GM19193 (cell line): ENCODE results near the gene FASTK.

ENCODE experiments used
- POLR2A ChIP-seq: IDR thresholded peaks from 4 replicates; pipeline ENCODE4 v1.6.1; 2011; ENCODE audit not compliant: insufficient read depth, insufficient read length; ENCODE audit errors: extremely low read depth

Gene FASTK, protein sequence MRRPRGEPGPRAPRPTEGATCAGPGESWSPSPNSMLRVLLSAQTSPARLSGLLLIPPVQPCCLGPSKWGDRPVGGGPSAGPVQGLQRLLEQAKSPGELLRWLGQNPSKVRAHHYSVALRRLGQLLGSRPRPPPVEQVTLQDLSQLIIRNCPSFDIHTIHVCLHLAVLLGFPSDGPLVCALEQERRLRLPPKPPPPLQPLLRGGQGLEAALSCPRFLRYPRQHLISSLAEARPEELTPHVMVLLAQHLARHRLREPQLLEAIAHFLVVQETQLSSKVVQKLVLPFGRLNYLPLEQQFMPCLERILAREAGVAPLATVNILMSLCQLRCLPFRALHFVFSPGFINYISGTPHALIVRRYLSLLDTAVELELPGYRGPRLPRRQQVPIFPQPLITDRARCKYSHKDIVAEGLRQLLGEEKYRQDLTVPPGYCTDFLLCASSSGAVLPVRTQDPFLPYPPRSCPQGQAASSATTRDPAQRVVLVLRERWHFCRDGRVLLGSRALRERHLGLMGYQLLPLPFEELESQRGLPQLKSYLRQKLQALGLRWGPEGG

DNA sequence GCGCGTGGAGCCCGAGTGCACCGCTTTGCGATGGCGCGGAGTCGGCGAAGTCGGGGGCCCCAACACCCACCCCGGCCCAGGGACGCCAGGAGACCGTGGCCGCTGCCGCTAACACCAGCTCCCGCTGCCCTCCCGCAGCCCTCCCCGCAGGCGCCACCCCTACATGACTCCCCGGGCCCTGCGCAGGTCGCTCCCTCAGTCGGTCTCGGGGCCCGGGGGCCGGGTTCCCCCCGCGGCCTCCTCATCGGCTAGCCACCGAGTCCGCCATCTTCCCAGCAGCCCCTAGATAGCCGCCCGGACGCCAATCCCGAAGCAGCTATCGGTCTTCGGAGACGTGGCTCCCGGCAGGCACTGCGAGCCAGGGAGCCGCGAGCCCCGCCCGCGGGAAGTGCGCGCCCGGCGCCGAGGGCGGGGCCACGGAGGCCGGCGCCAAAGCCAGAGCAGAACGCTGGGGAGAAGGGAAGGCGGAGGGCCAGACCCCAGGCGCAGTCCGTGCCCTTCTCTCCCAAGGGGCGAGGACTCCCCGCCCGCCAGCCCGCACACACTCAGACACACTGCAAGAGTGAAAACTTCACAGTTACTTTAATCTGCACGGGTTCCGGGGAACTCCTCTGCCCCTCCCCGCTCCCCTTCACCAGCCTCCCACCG is at the start of gene FASTK:
TSS of gene FASTK (minus strand) at position 288 of the 648 bp plus-strand sequence. CDS start at position 245, 43 bp downstream.
- TF ChIP-seq POLR2A = peak; percentile 89

DNA sequence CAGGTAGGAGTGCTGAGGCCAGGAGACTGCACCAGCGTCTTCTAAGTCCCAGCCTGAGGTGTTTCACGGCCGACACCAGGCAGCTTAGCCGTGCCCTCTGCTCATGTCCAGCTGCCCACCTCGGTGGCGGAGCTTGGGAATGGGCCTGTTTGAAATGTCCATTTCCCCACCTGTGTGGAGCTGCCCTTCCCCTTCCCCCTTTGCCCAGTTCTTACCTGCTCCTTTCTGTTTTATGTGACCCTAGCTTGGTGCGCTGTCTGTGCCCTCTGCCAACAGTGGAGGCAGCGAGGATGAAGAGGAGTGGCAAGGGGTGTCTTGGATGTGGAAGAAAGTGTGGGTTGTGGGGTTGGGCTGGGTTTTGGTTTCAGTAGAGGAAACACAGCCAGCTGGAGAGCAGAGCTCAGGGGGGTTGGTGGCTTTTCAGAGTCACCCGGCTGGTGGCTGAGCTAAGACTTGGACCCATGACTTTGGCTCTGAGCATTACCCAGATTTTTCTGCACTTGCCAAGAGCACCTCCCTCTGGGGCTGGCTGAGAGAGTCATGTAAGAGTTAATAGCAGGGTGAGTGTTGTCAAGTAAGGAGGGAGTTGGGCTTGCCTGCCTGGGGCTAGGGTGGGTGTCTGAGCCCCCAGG is 49.5 kb upstream of the FASTK start:
- no peak for TF ChIP-seq POLR2A

DNA sequence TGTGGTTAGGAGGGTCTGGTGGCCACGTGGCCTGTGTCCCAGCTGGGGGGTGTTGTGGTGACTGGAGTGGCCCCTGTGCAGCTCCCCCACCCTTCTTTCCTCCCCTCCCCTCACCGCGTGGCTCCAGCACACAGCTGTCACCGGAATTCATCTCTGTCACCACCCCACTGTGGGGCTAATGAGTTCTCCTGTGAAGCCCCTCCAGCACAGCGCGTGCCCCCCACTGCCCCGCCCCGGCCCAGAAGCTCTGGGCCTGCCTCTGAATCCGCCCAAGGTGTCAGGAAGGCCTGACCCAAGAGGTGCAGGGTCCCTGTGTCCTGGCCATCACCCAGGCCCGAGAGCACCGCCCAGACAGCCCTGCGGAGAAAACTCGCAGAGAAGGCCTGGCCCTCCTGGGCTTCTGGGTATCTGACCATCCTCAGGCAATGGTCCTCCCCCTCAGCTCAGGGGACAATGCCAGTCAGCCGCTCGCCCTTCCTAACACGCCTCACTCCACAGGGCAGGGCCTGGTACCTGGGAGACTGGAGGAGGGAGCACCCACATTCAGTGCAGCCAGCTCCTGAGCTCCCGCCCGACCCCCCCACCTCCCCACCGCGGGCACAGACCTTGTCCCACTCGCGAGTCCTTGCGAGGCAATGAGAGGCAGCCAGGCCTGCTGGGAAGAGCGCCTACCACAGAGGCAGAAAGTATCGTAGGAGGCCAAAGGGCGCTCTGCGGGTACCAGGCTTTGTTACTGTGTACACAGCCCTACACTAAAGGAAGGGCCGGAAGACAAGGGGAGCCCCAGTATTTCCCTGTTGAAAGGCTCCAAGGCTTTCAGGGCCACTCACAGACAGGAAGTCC is 48.7 kb upstream of the FASTK start:
- no peak for TF ChIP-seq POLR2A

DNA sequence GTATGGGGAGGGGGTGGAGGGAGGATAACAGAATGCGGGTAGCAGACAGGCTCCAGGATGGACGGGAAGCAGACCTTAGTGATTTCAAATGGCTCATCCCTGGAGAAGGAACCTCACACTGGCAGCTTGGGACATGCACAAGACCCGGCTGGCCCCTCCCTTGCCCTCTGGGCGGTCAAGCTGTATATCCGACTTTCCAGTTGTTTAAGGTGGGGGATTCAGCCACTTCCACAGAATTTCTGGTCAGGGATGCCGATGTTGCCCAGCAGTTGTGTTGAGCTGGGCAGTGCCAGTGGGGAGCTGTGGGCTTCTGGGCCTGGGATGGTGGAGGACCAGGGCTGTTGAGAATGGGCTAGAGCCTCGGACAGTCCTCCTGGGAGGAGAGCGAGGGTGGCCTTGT is 48.1 kb upstream of the FASTK start:
- TF ChIP-seq POLR2A = no peak

DNA sequence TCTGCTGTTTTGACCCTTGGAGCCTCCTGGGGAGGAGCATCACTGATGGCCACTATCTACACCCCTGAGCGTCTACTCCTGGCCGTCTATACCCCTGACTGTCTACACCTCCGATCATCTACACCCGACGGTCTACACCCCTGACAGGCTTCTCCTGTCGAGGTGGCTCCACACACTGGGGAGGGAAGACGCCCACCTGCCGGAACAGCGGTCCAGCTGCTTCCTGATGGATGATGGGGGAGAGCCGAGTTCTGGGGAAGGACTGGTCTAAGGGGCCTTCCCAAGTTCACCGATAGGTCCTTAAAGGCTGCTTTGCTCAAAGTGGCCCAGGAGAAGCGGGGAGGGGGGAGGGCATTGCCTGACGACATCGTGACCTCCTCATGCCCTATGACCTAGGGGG is 47.5 kb upstream of the FASTK start:
- no peak for TF ChIP-seq POLR2A

DNA sequence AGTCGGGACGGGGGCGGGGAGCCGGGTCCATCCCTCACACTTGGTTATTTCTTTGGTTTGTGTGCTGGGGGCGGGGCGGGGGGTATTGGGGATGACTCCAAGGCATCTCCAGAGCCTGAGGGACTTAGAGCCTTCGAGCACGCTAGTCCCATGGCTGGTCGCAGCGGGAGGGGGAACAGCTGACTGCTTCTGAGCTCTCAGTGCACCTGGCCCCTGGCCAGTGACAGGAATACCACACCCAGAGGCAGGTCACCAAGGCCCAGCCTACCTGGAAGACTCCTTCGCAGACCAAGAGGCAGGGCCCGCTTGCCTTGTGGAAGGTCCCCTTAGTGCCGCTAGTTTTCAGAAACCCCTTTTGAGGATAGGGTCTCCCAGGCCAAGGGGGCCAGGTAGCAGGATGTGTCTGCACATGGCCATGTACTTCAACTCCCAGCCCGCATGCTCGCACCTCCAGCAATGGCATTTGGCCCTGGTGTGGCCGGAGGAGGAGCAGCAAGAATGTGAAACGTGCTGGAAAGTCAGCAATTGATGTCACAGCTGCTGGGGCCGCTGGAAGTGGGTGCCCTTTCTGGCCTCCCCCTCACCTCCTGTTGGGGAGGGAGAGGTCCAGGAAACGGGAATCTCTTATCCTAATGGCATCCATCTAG is 46.0 kb upstream of the FASTK start:
- TF ChIP-seq POLR2A = no peak

DNA sequence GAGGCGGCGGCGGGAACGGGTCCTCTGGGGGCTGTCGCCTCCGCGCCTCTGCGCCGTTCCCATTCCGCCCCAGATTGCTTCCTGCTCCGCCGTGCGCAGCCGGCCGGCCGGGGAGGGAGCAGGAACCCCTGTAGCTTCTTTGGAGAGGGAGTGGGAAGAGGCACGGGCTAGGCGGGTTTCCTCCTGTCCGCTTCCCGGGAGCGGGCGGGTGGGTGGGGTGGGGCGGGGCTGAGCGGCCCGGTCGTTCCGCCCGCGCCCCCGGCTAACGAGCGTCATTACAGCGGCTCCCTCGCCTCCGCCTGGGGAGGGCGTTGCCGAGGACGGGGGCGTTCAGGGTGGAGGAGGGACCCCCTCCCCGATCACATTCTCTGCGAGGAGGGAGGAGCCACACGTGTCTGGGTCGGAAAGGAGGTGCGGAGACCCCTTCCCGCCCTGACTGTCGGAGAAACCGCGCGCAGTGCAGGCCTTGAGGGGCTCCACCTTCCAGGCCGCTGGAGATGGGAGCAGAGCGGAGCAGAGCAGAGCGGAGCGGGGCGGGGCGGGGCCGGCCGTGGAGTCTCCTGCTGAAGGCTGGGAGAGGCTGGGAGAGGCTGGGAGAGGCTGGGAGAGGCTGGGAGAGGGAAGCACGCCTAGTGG is 45.4 kb upstream of the FASTK start:
- TF ChIP-seq POLR2A = no peak

DNA sequence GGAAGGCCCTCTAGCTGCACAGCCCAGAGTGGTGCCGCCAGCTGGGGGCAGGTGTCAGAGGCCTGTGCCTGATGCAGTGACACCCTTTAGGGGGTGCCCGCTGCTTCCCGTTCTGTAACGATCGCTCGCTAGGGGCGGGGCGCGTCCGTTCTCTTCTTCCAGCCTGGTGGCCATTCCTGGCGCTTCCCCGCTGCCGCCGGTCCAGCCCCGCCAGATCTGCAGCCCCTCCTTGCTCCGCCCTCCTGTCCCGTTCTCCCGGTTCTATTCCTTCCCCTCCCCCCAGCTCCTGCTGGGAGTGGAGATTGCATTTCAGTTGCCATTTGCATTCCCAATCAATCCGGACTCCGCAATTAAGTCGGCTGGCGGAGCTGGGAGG is 44.8 kb upstream of the FASTK start:
- TF ChIP-seq POLR2A = no peak

DNA sequence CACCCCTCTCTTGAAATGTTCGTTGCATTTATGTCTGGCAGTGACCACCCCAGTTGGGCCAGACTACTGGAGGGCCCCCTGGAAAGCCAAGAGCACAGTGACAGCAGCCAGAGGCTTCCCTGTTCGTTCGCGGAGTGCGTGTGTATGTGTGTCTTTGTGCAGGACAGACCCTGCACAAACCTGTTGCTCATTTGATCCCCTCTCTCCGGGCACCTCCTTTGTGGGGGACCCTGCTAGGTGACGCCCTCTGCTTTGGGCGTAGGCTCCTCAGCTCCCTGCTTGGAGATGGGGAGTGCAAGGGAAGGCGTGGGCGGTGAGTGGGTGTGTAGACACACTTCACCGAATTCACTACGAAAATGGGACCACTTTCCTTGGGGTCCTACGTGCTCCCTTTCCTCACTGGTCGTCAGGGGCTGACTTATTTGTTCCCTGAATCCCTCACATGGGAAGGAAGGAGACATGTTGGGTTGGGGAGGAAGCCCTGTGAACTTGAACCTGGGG is 44.3 kb upstream of the FASTK start:
- TF ChIP-seq POLR2A = no peak

DNA sequence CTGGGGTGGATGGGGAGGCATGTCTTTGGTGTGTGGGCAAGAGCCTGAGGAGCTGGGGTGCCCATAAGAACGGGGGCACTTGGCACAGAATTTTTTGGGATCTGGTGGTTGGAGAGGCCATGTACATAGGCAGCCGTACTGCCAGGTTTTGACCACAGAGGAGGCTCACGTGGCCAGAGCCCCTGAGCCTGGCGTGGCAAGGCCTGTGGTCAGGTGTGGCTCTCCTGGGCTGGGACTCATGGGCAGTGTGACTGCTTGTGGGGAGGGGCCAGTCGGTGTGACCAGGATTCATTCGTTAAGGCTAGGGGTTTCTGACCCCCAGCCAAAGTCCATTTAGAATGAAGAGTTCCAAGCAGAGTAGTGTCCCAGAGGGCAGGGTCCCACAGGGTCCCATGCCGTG is 43.9 kb upstream of the FASTK start:
- no peak for TF ChIP-seq POLR2A

DNA sequence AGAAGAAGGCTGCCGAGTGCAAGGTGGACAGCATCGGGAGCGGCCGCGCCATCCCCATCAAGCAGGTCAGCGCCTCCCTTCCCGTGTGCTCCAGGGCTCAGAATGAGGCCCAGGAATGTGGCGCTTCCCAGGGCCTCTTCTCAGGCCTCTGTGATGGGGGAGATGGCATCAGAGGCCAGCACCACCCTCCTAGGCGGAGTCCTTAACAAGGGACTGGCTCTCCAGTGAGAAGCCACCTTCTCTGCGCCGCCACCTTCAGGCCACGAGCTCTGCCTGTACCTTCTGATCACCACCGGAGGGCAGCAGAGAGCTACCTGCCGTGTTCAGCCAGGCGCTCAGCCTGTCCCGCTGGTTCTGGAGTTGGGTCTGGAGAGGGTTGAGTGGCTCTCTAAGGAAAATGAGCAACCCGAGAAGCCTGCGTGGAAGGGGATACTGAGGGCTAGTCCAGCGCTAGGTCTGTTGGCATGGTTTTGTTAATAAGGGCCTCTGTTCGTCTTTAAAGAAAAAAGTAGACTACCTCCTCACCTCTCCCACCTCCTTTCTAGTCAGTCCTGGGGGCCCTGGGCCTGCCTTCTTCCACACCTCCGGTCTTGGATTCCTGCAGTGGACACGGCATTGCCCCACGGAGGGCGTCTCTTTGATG is 43.3 kb upstream of the FASTK start:
- TF ChIP-seq POLR2A = no peak

DNA sequence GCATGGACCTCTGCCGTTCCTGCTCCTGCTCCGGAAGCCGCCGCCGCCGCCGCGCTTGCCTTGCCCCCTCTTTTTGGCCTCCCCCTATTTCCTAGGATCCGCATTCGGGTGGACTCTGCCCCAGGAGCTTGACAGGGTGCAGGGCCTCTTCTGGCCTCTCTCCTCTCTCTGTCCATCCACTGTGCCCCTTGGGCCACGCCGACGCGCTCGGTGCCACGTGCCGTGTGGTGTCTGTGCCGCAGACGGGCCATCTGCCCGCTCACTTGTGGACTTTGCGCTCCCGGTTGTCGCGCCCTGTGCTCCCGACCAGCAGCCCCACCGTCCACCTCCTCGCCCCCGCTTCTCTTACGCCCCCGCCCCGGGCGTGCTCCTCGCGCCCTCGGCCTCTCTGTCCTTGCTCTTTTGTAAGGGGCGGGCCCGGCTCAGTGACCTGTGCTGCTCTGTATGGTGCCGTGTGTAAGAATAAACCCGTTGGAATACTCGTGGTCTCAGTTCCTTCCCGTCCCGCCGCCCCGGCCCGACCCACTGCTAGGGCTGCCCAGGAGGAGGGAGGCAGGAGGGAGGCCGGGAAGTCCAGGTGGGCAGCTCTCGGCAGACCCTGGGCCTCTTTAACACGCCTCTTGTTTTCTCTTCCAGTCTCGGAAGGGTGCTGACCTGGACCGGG is 42.7 kb upstream of the FASTK start:
- TF ChIP-seq POLR2A = no peak

DNA sequence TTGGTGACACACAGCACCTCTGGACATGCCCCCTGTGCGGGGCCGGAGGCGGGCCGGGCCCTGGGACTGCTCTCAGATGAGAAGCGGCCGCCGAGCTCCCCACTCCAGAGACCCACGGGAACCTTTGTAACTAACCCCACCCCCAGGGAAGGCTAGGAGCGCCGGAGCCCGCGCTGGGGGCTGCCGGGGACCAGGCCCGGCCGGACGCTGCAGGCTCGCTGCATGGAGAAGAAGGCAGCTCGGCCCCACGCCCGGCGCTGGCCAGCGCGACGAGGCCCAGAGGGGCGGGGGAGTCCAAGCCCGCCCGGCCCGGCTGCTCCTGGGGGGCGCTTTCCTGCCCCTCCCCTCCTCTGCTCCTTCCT is 42.2 kb upstream of the FASTK start:
- TF ChIP-seq POLR2A = no peak
